ENCODE measurements around the gene MMP24. TPM values are rescaled to one million over a fixed set of nuclear protein-coding genes. Genes with fewer than 3 reads are reported as not detected.

Gene MMP24
- total RNA-seq, 2 experiments from 2014 or later = not detected

- H3K4me3 Mint-ChIP-seq = peak overlapping the region; percentile 97
- no peak for TF ChIP-seq CTCF (IDR thresholded peaks at IDR 0.05)
- peak overlapping the region; percentile 84 for H3K27ac Mint-ChIP-seq
- no peaks in the 10 kb centered on the region for H3K9me3 Mint-ChIP-seq
- intact Hi-C loops (cut with DNase I, micrococcal nuclease) = no loop called here
- Histone ChIP-seq H3K4me1 (ENCODE audit: insufficient read depth, low read length) (peaks cover 22% of the 10 kb centered on the region), H3K27ac (ENCODE audit: low read depth in 1 of 2, low read length in 2 of 2) (no peak overlapping the region), H3K27me3 (ENCODE audit: control insufficient read depth in 1 of 2, insufficient read depth in 2 of 2, low read length in 2 of 2) (no peaks in the 10 kb centered on the region), H3K36me3 (ENCODE audit: insufficient read depth, low read length) (peaks cover 7% of the 10 kb centered on the region), H3K4me3 (ENCODE audit: low read length) (no peak overlapping the region), H3K9me3 (ENCODE audit: control insufficient read depth in 1 of 2, insufficient read depth in 1 of 2, low read length in 2 of 2) (no peaks in the 10 kb centered on the region)
- ATAC-seq (ENCODE audit: poor library complexity) = no peak
- CTCF ChIA-PET = no interaction called here
- no peaks in the 10 kb centered on the region for H3K27me3 Mint-ChIP-seq
- no peak for DNase-seq
- peaks cover 22% of the 10 kb centered on the region for H3K4me1 Mint-ChIP-seq (ENCODE audit: low read depth)
- POLR2A ChIA-PET = interaction anchor here (1.3 kb wide), 1 partner anchor 9 kb away, joined by 6 read pairs; the partner anchor contains the start of gene MMP24OS
- H3K36me3 Mint-ChIP-seq (ENCODE audit: low read depth) = peaks cover 22% of the 10 kb centered on the region
Measured at GRCh38 chr20:35286077-35286898, 59.8 kb downstream of the MMP24 start.

- Histone ChIP-seq H3K4me3 (ENCODE audit: low read length) (no peak overlapping the region), H3K27ac (ENCODE audit: low read depth in 1 of 2, low read length in 2 of 2) (no peak overlapping the region), H3K27me3 (ENCODE audit: control insufficient read depth in 1 of 2, insufficient read depth in 2 of 2, low read length in 2 of 2) (no peaks in the 10 kb centered on the region), H3K36me3 (ENCODE audit: insufficient read depth, low read length) (peaks cover 2% of the 10 kb centered on the region), H3K9me3 (ENCODE audit: control insufficient read depth in 1 of 2, insufficient read depth in 1 of 2, low read length in 2 of 2) (no peaks in the 10 kb centered on the region), H3K4me1 (ENCODE audit: insufficient read depth, low read length) (peaks cover 22% of the 10 kb centered on the region)
- Mint-ChIP-seq H3K27me3 (no peaks in the 10 kb centered on the region), H3K27ac (no peak overlapping the region), H3K4me3 (no peak overlapping the region), H3K4me1 (ENCODE audit: low read depth) (peaks cover 22% of the 10 kb centered on the region), H3K36me3 (ENCODE audit: low read depth) (peaks cover 21% of the 10 kb centered on the region), H3K9me3 (no peaks in the 10 kb centered on the region)
- no peak for DNase-seq
- POLR2A ChIA-PET = interaction anchor here (1.3 kb wide), 1 partner anchor 10 kb away, joined by 6 read pairs; the partner anchor contains the start of gene MMP24OS
- no peak for ATAC-seq (ENCODE audit: poor library complexity)
- CTCF ChIA-PET = no interaction called here
- intact Hi-C loops (cut with DNase I, micrococcal nuclease) = no loop called here
- TF ChIP-seq CTCF (IDR thresholded peaks at IDR 0.05) = no peak
Measured at GRCh38 chr20:35286899-35287508, 60.5 kb downstream of the MMP24 start.

- Histone ChIP-seq H3K4me3 (ENCODE audit: low read length) (no peak overlapping the region), H3K4me1 (ENCODE audit: insufficient read depth, low read length) (peaks cover 20% of the 10 kb centered on the region), H3K27ac (ENCODE audit: low read depth in 1 of 2, low read length in 2 of 2) (no peak overlapping the region), H3K9me3 (ENCODE audit: control insufficient read depth in 1 of 2, insufficient read depth in 1 of 2, low read length in 2 of 2) (no peaks in the 10 kb centered on the region), H3K36me3 (ENCODE audit: insufficient read depth, low read length) (no peaks in the 10 kb centered on the region), H3K27me3 (ENCODE audit: control insufficient read depth in 1 of 2, insufficient read depth in 2 of 2, low read length in 2 of 2) (no peaks in the 10 kb centered on the region)
- H3K27ac Mint-ChIP-seq = no peak overlapping the region
- TF ChIP-seq CTCF (IDR thresholded peaks at IDR 0.05) = no peak
- intact Hi-C loops (cut with DNase I, micrococcal nuclease) = no loop called here
- CTCF ChIA-PET = no interaction called here
- no peak overlapping the region for H3K4me3 Mint-ChIP-seq
- peaks cover 16% of the 10 kb centered on the region for H3K36me3 Mint-ChIP-seq (ENCODE audit: low read depth)
- POLR2A ChIA-PET = interaction anchor here (1.3 kb wide), 1 partner anchor 10 kb away, joined by 6 read pairs; the partner anchor contains the start of gene MMP24OS
- H3K27me3 Mint-ChIP-seq = no peaks in the 10 kb centered on the region
- no peaks in the 10 kb centered on the region for H3K9me3 Mint-ChIP-seq
- peaks cover 17% of the 10 kb centered on the region for H3K4me1 Mint-ChIP-seq (ENCODE audit: low read depth)
- ATAC-seq (ENCODE audit: poor library complexity) (no peak), DNase-seq (no peak)
Measured at GRCh38 chr20:35287509-35288324, 61.2 kb downstream of the MMP24 start.

All from CD4-positive, alpha-beta T cell (primary cell).